GM19193 (cell line): Measurements from ENCODE around the gene CCDC69.

Experiments
- POLR2A ChIP-seq: IDR thresholded peaks from 4 replicates; pipeline ENCODE4 v1.6.1; 2011; ENCODE audit not compliant: insufficient read depth, insufficient read length; ENCODE audit errors: extremely low read depth

Gene CCDC69

DNA sequence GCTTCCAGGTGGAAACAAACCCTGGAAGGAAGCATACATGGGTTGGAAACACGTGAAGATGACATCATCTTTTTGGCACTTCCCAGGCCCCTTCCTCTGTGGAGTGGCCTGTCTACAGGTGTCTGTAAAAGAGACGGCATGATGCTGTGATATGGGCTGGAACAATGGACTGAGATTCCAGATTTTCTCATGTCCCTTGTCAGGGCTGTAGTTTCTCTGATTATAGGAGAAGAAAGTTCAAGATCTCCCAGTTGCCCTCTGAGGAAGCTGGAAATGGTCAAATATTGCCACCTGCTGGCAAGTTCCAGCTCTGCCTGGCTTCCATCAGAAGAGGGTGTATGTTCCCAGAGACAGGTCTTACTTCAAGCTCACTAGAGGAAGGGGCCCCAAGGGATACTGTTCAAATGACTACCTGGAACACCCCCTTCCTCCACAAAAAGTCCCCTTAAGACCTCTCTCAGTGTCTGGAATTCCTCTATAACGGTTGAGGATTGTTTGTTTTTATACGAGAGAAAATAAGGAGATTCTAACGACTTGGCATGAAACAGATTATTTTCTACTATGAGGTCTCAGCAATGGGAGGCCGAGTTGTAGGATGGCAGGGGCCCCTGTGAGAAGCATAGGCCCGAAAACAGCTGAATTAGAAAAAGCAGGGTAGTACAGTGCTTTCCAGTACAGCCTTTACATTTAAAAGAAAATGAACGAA, 59.1 kb downstream of the CCDC69 start:
- TF ChIP-seq POLR2A: no peak

DNA sequence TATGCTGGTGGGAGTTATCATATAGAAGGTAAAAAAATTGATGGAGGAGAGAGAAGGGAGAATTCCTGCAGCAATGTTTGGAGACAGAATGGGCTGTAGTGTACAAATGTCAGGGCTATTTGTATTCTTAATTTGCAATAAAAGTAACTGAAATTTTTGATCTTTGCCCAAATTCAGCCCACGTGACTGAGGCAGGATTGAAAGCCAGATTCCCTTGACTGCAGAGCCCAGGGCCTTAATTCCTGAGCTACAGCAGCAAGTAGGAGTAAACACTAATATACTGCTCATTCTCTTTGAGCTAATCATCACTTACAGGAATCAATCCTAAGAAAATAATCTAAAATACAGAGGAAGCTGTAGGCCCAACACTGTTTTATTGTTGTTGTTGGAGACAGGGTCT, 61.1 kb downstream of the CCDC69 start:
- TF ChIP-seq POLR2A: no peak

DNA sequence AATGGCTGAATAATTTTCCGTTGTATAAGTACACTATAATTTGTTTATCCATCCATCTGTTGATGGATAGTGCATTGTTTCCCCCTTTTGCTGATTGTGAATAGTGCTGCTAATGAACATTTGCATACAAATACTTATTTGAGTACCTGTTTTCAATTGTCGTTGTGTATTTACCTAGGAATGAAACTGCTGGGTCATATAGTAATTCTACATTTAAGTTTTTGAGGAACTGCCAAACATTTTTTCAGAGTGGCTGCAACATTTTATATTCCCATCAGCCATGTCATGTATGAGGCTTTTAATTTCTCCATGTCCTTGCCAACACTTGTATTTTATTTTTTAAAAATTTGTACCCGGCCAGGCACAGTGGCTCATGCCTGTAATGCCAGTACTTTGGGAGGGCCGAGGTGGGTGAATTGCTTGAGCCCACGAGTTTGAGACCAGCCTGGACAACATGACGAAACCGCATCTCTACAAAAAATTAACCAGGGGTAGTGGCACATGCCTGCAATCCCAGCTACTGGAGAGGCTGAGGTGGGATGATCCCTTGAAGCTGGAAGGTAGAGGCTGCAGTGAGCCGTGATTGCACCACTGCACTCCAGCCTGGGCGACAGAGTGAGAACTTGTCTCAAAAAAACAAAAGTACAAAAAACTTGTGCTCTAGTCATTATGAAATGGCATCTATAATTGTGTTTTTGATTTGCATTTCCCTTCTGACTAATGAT, 64.1 kb downstream of the CCDC69 start:
- no peak for TF ChIP-seq POLR2A

DNA sequence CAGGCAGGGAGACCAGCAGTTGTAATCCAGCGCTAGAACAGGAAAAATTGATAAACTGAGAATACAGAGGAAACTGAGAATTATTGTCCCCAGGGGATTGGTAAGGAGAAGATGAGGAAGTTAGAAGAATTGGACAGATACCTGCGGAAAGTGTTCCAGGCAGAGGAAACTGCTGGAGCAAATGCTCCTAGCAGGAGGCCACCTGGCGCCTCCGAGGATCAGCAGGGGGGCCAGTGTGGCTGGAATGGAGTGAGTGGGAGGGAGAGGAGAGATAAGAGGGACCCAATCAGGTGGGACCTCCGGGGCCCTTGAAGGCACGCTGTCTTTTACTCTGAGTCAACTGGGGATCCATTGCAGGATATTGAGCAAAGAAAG, 65.6 kb downstream of the CCDC69 start:
- TF ChIP-seq POLR2A: no peak

DNA sequence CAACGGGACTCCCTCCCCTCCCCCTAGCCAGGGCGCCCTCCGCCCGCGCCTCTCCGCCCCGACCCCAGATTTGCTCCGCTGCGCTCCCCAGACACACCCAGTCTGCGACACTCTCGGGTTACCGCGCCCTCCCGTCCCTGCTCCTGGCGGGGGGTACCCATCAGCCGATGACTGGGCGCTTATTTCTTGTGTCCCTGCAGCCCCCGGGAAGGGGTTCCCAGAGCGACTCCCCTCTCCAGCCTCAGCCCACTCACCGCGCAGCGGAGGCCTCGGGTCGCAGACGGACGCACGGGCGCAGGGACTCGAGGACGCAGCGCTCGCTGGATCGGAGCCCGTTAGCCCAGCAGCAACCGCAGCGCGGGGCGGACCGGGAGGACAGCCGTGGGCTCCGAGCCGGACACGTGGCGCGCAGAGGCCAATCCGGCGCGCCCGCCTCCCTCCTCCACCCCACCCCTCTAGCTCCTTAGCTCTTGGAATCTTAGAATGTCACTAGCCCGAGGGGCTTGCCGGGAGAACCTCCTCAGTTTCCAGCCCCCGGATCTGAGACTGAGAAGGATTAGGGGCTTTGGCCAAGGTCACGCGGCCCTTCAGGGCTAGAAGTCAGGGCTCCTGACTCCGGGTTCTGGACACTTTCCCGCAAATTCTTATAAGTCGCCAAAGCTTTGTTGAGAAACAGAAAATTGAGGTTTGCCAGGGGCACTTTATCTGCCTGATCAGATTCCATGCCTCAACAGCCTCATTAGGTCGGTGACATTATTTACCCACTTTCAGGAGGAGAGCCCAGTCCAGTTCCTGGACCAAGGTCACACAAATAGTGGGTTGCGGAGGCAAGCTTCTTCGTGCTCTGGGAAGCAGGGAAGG, 66.2 kb downstream of the CCDC69 start, which contains the start of gene ANXA6:
TSS of gene ANXA6 (minus strand) at position 354 of the 861 bp plus-strand sequence. CDS start 9,878 bp downstream, outside the sequence.
- peak; percentile 69 for TF ChIP-seq POLR2A

DNA sequence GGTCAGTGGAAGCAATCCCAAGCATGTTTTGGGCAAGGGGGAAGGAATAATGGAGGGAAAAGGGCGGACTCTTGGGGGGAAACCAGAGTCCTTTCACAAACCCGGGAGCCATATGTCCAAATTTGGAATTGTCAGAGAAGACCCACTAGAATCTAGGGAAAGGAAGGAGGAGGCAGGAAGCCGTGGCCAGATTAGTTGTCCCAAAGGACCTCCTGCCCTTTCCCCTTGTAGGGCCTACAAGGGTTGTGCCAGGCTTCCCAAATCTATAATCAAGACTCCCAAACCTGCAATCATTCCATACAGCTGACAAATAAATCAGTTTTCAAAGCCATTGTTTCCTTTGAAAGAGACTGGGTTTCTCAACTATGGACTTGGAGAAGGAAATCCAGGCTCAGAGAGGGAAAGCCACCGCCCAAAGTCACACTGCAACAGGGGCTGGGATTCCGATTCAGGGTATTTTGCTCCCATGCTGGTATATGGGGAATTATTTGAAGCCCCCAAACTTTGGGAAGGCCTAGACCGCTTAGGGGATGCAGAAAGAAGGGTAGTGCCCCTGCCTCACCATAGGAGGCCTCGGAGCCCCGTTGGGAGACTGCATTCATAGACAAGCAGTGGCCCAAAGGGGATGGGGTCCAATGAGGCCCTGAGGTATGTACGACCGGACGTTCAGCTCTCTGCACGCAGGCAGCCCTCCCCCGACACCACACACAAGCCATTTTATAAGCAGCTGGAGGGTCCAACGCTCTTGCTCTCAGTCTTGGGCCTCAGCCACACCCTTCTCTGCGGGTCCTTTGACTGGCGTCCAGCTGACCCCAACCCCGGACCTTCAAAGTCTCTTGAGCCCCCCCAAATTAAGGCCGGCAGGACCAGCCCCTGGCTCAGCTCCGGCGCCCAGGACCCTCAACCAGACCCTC, 67.1 kb downstream of the CCDC69 start:
- peak; percentile 2 for TF ChIP-seq POLR2A

DNA sequence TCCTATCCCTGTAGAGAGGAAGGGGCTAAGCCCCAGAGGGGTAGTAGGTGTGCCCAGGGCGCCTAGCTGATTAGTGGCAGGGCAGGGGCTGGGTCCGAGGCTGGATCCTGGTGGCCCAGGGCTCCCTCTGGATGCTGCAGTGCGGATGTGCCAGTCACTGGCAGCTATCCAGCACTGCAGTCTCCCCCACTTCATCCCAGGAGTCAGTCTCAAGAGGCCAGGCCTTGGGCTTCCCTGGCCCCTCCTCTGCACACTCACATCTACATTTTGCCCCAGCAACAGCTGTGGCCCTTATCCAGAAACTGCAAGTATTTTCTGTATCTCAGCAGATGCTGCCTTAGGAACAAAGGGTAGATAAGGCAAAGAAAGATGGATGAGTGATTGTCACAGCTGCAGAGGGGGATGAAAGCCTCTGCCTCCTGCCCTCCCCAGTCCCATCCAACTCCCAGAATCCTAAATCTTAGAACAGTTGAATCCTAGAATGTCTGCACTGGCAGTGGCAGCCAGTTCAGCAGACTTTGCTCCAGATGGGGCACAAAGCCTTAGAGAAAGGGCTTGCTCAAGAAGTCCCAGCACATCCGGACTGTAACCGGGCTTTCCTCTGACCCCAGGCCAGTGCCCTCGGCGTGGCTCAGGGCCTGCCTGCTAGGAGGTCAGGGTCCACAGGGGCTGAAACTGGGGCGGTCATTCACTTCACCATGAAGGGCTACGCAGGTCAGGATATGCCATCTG, 68.0 kb downstream of the CCDC69 start:
- TF ChIP-seq POLR2A: peak; percentile 37

DNA sequence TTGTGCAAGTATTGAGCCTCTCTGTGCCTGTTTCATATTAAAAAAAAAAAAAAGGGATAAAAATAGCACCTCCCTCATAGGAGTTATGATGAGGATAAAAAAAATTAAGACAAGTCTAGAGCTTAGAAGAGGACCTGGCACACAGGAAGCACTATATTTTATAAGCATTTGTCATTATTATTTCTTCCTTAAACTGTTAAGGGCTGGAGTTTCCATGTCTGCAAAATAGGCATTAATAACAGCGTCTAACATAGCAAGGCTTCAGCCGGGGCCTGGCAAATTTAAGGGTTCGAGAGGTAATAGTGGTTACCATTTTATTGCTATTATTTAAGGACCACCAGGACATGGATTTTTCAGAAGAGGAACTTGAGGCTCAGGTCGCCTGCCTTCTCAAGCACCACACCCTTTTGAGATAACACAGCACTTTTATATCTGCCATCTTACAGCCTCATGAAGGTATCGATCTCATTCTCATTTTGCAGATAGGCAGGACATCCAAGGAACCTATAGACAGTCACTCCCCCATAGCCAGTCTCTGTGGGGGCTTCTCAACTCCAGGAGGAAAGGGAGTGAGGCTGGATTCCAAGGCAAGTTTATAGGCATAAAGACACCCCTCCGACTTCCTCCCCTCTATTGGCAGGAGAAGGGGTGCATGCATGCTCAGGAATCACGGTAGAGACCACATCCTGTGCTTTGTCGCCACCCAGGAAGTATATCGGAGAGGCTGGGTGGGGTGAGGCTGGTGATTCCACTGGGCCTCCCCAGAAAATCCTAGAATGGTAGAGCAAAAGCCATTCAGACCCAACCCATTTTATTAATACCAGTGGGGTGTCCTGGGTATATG, 68.7 kb downstream of the CCDC69 start:
- TF ChIP-seq POLR2A: peak; percentile 55

DNA sequence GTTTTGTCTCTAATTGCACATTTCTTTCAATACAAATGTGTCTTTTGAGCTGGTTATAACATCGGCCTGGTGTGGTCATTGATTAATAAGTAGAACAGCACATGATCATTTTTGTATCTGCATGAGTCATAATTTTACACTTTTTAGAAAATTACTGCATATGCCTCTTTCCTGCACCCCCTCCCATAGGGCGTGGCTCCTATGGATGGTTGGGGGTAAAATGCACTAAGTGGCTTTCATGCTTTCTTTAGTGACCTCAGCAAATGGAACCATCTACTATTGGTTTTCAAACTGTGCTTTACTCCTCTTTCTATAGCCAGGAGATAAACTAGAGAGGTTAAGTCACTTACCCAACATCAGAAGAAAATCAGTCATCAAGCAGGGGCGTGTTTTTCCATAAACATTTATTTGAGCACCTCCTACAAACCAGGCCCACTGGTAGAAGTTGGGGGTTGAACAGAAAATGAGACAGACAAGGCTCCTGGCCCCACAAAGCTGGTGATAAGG, 70.1 kb downstream of the CCDC69 start:
- no peak for TF ChIP-seq POLR2A

DNA sequence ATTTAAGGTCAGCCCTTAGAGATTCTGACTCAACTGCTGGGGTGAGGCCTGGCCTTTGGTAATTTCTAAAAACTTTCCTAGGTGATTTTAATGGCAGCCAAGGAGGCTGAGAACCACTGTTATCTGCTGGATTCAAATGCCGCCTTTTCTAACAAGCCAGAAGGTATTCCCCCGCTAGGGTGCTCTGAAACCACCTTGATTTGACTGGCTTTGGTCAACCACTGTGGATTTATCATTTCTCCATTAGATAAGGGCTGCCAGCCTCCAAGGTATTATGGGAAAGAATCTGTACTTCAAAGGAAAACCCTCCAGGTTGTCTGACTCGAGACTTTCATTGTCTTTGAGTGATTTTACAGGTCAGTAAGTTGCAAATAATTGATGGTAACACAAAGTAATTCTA, 70.6 kb downstream of the CCDC69 start:
- no peak for TF ChIP-seq POLR2A

DNA sequence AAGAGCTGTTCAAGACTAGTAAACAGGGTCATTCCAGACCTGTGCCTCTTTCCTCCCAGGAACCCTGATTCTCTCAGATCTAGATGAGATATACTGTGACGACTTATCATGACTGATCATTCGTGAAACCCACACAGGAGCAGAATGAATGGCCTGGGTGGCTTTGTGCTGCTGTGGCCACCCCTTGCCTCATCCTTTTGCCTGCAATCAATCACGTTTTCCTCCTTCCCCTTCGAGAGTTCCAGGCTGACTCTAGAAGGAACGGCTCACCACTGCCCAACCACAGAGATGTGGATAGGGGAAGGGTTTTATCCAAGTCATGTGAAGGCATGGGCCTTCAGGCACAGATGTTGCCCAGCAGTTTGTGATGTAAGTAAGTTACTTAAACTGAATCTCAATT, 72.1 kb downstream of the CCDC69 start:
- TF ChIP-seq POLR2A: no peak

DNA sequence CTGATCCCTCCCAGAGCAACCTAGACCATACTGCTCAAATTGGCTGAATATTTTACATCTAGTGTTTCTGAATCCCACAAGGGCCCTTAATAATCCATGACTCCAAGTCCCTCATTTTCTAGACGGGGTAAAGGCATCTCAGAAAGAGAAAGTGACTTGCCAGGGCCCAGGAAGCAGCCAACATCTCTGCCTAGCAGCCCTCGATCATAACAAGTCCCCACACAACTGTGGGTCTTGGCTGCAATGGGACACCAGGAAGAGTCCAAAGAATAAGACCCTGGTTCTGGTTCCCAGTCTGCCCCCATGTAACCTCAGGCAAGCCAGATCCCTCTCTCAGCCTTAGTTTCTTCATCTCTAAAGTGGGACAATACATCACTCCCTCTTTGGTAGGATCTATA, 72.6 kb downstream of the CCDC69 start:
- TF ChIP-seq POLR2A: no peak
